ENCODE data around the gene PI4K2B. TPM values are rescaled to one million over a fixed set of nuclear protein-coding genes. Genes with fewer than 3 reads are reported as not detected.
"Not testable (repeated sequence)": the region's sequence is repeated elsewhere in the genome, so short reads cannot be mapped to it uniquely, and the experiment has no call there.

The PI4K2B gene
- polyA plus RNA-seq, 1 donor = 8.4 TPM

GRCh38 chr4:25306518-25307057 is 72.8 kb downstream of the PI4K2B start:
- DNase-seq (ENCODE audit: low read depth) = no peak

GRCh38 chr4:25307596-25307995 is 73.8 kb downstream of the PI4K2B start:
- DNase-seq (ENCODE audit: low read depth) = no peak

- DNase-seq (ENCODE audit: low read depth) = no peak
Measured at GRCh38 chr4:25308306-25308705, 74.5 kb downstream of the PI4K2B start.

DNA sequence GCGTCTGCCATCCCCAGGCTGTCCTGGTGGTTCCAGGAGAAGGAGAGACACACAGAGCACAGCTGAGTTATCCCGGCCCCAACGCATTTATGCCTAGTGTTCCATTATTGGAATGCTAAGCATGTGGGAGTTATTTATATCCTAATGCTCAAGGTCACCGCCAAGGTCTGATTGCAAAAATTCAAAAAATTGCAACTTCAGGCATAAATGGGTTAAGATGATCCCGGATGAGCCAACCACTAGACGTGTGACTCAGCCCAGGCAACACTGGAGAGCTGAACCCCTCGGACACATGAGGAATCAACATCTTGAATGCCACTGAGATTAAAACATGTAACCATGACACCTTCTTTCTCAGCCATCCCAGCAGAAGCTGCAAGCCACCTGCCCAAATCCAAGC is 74.9 kb downstream of the PI4K2B start:
- no peak for DNase-seq (ENCODE audit: low read depth)

- no peak for DNase-seq (ENCODE audit: low read depth)
Measured at GRCh38 chr4:25310066-25310802, 76.4 kb downstream of the PI4K2B start.

DNA sequence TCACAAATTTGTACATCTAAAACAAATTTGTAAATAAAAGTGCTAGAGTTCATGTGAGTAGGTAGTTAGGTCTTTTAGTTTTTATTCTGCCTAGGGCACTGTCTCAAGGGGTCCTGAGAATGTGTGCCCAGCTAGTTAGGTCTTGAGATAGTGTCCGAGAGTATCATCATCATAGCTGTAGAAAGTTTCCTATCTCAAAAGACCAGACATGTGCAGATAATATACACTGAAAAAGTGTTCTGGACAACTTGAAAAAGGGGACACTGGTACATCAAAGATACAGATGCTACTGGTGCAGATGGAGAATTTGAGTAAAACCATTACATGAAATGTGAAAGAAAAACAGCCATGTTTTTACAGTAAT is 77.0 kb downstream of the PI4K2B start:
- DNase-seq (ENCODE audit: low read depth) = no peak

DNA sequence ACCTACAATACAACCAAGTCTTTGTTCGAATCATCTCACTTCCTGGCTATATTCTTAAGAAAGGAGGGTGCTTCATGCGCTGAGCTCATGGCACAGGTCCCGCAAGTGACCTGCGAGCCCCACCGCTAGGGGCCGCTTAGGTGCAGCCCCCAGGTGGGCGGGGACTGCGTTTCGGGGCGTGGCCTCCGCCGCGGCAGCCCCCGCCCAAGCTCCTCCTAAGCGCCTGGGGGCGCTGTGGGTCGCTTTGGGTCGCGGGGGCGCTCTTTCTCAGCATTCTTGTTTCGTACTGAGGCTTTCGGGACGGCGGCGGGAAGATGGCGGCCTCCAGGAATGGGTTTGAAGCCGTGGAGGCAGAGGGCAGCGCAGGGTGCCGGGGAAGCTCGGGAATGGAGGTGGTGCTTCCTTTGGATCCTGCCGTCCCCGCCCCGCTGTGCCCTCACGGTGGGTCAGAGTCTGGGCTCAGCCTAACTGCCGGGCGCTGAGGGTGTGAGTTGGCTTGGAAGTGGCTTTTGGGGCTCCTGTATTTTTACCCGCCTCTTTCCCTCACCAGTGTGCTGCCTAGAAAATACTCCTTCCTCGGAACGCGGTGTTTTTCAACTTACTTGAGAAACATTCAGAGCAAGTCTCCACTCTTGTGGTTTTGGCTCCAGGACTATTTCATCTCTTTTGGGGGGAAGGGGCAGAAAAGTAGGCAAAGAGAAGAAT is 78.8 kb downstream of the PI4K2B start, which contains the start of gene ZCCHC4:
TSS of gene ZCCHC4 (plus strand) at position 279 of the 705 bp plus-strand sequence. CDS start at position 315, 36 bp downstream.
- peak; percentile 62 for DNase-seq (ENCODE audit: low read depth)

GRCh38 chr4:25313201-25313895 is 79.5 kb downstream of the PI4K2B start:
- DNase-seq (ENCODE audit: low read depth) = no peak

- DNase-seq (ENCODE audit: low read depth) = no peak
Measured at GRCh38 chr4:25320336-25320735, 86.5 kb downstream of the PI4K2B start.

GRCh38 chr4:25320773-25321172 is 86.9 kb downstream of the PI4K2B start:
- DNase-seq (ENCODE audit: low read depth) = no peak

DNA sequence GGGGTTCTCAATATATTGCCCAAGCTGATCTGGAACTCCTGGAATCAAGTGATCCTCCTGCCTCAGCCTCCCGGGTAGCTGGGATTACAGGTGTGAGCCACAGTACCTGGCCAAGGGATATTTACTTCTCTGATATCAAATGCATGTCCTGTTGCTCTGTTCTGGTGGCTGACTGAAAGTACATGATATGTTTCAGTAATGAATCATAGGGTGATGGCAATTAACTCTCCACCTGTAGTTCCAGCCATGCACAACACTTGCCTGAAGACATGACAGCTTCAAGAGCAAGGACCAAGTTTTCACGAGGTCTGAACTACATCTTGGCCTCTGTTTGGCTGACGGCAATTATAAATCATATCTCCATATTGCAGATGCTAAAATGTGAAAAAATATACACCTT is 87.9 kb downstream of the PI4K2B start:
- DNase-seq (ENCODE audit: low read depth) = no peak

GRCh38 chr4:25328463-25328862 is 94.6 kb downstream of the PI4K2B start:
- DNase-seq (ENCODE audit: low read depth) = not testable (repeated sequence)

Other genes with a start within 250 kb of the PI4K2B start
- gene LGI2, start 203.1 kb upstream of the PI4K2B start, polyA plus RNA-seq (ENCODE audit: insufficient read length) = 4.4 TPM
- gene SEPSECS, start 73.6 kb upstream of the PI4K2B start, polyA plus RNA-seq (ENCODE audit: insufficient read length) = 10.2 TPM
- 13.3 TPM for gene ZCCHC4, start 78.7 kb downstream of the PI4K2B start, polyA plus RNA-seq (ENCODE audit: insufficient read length)
- 30.3 TPM for gene ANAPC4, start 143.2 kb downstream of the PI4K2B start, polyA plus RNA-seq (ENCODE audit: insufficient read length)